OCI-LY3 (cell line): ENCODE results near the gene ZDHHC16.

ENCODE experiments used
- H2AFZ ChIP-seq: fragments of 200-600, 300-600 bp; shearing (Covaris generic); 2 replicates; pipeline ENCODE4 v1.6.0; 2014; ENCODE audit warnings: antibody characterized with exemption, low read depth, low read length
- H3K27ac ChIP-seq: fragments of 200-600, 300-600 bp; sonication (generic); 2 replicates; pipeline ENCODE4 v1.5.1; 2014; ENCODE audit warnings: mild to moderate bottlenecking, low read length, moderate library complexity, mixed read lengths
- H3K27me3 ChIP-seq: fragments of 200-600, 300-600 bp; sonication (generic); 2 replicates; pipeline ENCODE4 v1.6.1; 2014; ENCODE audit warnings: low read depth, low read length, mixed read lengths
- H3K36me3 ChIP-seq: fragments of 200-600, 300-600 bp; sonication (generic); replicated peaks from 2 replicates; pipeline ENCODE3; 2014; ENCODE audit warnings: low read depth, low read length, mixed read lengths
- H3K4me1 ChIP-seq: fragments of 300-600, 200-600 bp; sonication (generic); 2 replicates; pipeline ENCODE4 v1.6.1; 2014; ENCODE audit warnings: low read length, mixed read lengths
- H3K4me2 ChIP-seq: fragments of 200-600, 300-600 bp; sonication (generic); 2 replicates; pipeline ENCODE4 v1.6.1; 2014; ENCODE audit warnings: low read length, mixed read lengths
- H3K4me3 ChIP-seq: fragments of 300-600, 200-600 bp; sonication (generic); 2 replicates; pipeline ENCODE4 v1.5.1; 2014; ENCODE audit warnings: antibody characterized with exemption, mild to moderate bottlenecking, low read length, moderate library complexity
- H3K79me2 ChIP-seq: fragments of 300-600, 200-600 bp; shearing (Covaris generic); 2 replicates; pipeline ENCODE4 v1.6.1; 2014; ENCODE audit warnings: mild to moderate bottlenecking, low read length, mixed read lengths
- H3K9ac ChIP-seq: fragments of 300-600, 200-600 bp; shearing (Covaris generic); 2 replicates; pipeline ENCODE4 v1.6.0; 2014; ENCODE audit warnings: mild to moderate bottlenecking, low read length, moderate library complexity
- H3K9me3 ChIP-seq: fragments of 200-600, 300-600 bp; shearing (Covaris generic); 2 replicates; pipeline ENCODE4 v1.6.1; 2014; ENCODE audit warnings: low read length, mixed read lengths; ENCODE audit not compliant: insufficient read depth
- H4K20me1 ChIP-seq: fragments of 200-600, 300-600 bp; sonication (generic); 2 replicates; pipeline ENCODE4 v1.6.1; 2016; ENCODE audit warnings: low read length, mixed read lengths; ENCODE audit not compliant: insufficient read depth
- EZH2phosphoT487 ChIP-seq: fragments of 200-600 bp; shearing (Covaris generic); IDR thresholded peaks from 2 replicates; pipeline ENCODE4 v1.6.1; 2018; ENCODE audit warnings: antibody characterized with exemption, mixed run types, low read depth
- TF ChIP-seq, protein P1 (sequence below): fragments of 200-600, 300-600 bp; sonication (generic); IDR thresholded peaks from 2 replicates; pipeline ENCODE4 v1.5.1; 2014; ENCODE audit warnings: antibody characterized with exemption, low read length, low read depth

The ZDHHC16 gene

DNA sequence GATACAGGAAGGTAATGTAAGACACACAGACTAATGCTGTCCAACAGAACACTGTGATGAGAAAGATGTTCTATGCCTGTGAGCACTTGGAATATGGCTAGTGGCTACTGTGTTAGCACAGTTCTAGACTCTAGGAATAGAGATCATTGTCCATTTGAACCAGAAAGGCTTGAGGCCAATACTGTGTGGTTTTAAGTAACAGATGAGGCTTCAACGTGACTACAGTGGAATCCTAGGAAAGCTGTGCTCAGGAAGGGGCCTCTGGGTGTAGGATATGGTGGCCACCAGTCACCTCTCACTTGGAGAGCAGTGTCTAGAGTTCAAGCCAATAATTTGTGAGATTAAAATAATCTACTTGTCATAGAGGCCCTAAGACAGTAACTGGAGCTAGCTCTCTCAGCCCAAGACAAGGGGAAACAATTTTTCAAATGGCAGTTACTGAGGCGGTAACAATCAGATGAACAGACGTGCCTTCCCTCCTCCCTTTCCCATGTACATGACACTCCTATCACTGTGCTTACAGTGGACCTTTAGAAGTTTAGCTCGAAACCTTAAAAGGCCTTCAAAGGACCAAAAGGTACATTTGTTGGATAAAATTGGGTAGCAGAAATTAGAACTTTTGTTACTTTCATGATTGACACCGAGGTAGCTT is 10.2 kb downstream of the ZDHHC16 start:
- no peak overlapping the region for H3K9ac ChIP-seq
- H3K4me1 ChIP-seq, result no peaks in the 10 kb centered on the region
- no peaks in the 10 kb centered on the region; the same call in 1 of the 2 replicates for H3K79me2 ChIP-seq
- no peaks in the 10 kb centered on the region for H3K27me3 ChIP-seq
- peaks cover 33% of the 10 kb centered on the region for H3K36me3 ChIP-seq
- H2AFZ ChIP-seq, result no peak overlapping the region
- no peak overlapping the region for H3K4me2 ChIP-seq
- no peaks in the 10 kb centered on the region for H4K20me1 ChIP-seq
- H3K9me3 ChIP-seq, result no peaks in the 10 kb centered on the region
- no peak overlapping the region for H3K4me3 ChIP-seq
- no peak overlapping the region for H3K27ac ChIP-seq
- TF ChIP-seq, protein P1, sequence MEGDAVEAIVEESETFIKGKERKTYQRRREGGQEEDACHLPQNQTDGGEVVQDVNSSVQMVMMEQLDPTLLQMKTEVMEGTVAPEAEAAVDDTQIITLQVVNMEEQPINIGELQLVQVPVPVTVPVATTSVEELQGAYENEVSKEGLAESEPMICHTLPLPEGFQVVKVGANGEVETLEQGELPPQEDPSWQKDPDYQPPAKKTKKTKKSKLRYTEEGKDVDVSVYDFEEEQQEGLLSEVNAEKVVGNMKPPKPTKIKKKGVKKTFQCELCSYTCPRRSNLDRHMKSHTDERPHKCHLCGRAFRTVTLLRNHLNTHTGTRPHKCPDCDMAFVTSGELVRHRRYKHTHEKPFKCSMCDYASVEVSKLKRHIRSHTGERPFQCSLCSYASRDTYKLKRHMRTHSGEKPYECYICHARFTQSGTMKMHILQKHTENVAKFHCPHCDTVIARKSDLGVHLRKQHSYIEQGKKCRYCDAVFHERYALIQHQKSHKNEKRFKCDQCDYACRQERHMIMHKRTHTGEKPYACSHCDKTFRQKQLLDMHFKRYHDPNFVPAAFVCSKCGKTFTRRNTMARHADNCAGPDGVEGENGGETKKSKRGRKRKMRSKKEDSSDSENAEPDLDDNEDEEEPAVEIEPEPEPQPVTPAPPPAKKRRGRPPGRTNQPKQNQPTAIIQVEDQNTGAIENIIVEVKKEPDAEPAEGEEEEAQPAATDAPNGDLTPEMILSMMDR, result no peak
- TF ChIP-seq EZH2phosphoT487, result no peak

DNA sequence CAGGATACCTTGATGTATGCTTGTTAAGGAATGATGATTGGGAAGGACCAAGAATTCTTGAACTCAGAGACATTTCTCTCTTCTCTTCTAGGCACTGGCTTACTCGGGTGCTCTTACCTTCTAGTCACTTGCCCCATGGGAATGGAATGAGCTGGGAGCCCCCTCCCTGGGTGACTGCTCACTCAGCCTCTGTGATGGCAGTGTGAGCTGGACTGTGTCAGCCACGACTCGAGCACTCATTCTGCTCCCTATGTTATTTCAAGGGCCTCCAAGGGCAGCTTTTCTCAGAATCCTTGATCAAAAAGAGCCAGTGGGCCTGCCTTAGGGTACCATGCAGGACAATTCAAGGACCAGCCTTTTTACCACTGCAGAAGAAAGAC is 10.7 kb downstream of the ZDHHC16 start:
- no peaks in the 10 kb centered on the region for H3K9me3 ChIP-seq
- TF ChIP-seq, protein P1, result no peak
- TF ChIP-seq EZH2phosphoT487, result no peak
- no peak overlapping the region for H3K4me3 ChIP-seq
- peaks cover 38% of the 10 kb centered on the region for H3K36me3 ChIP-seq
- H3K9ac ChIP-seq, result no peak overlapping the region
- no peaks in the 10 kb centered on the region; the same call in 1 of the 2 replicates for H3K79me2 ChIP-seq
- H3K4me1 ChIP-seq, result no peaks in the 10 kb centered on the region
- H3K4me2 ChIP-seq, result no peak overlapping the region
- H3K27ac ChIP-seq, result no peak overlapping the region
- no peaks in the 10 kb centered on the region for H3K27me3 ChIP-seq
- H4K20me1 ChIP-seq, result no peaks in the 10 kb centered on the region
- H2AFZ ChIP-seq, result no peak overlapping the region

DNA sequence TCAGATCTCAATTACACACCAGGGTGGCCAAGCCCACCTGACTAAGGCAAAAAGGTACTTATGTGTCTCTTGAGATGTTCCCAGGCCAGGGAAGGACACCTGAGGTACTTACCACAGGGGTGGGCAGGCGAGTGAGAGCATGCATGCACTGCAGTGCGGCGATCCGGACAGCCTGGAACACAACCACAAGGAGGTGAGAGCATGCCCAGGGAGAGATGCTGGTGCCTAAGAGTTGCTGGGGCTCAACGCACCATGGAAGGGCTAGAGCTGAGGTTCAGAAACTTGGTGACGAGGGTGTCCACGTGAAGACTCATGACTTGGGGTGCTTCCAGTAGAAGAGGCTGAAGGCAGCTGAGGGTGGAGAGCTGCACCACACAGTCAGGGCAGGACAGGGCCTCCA is 13.1 kb downstream of the ZDHHC16 start:
- no peaks in the 10 kb centered on the region for H3K9me3 ChIP-seq
- H3K36me3 ChIP-seq, result peaks cover 53% of the 10 kb centered on the region
- no peak overlapping the region for H3K9ac ChIP-seq
- no peak overlapping the region for H3K27ac ChIP-seq
- H3K79me2 ChIP-seq, result no peaks in the 10 kb centered on the region
- no peak for TF ChIP-seq EZH2phosphoT487
- TF ChIP-seq, protein P1, result no peak
- no peak overlapping the region for H3K4me2 ChIP-seq
- H3K4me1 ChIP-seq, result no peaks in the 10 kb centered on the region
- no peak overlapping the region for H2AFZ ChIP-seq
- H3K4me3 ChIP-seq, result no peak overlapping the region
- no peaks in the 10 kb centered on the region for H4K20me1 ChIP-seq
- H3K27me3 ChIP-seq, result no peaks in the 10 kb centered on the region

DNA sequence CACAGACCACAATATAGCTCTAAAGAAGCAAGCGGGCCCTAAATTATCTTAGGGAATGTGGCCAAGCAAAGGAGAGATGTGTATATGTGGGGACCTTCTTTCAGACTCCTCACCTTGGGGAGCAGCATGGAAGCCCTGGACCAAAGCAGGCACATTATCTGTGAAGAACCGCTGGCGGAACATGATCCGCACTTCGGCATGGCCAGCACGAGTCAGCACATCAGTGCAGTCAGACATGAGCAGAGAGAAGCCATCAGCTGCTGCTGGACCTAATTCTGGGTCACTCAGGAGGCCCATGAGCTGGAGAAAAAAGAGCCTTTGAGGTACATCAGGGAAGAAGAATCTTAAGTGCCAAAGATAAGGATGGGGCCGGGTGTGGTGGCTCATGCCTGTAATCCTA is 14.0 kb downstream of the ZDHHC16 start:
- H3K4me3 ChIP-seq, result no peak overlapping the region
- TF ChIP-seq, protein P1, result no peak
- no peak for TF ChIP-seq EZH2phosphoT487
- no peak overlapping the region for H3K9ac ChIP-seq
- no peaks in the 10 kb centered on the region for H3K27me3 ChIP-seq
- H2AFZ ChIP-seq, result no peak overlapping the region
- H3K4me1 ChIP-seq, result no peaks in the 10 kb centered on the region
- no peaks in the 10 kb centered on the region for H4K20me1 ChIP-seq
- no peak overlapping the region for H3K4me2 ChIP-seq
- H3K9me3 ChIP-seq, result no peaks in the 10 kb centered on the region
- no peaks in the 10 kb centered on the region for H3K79me2 ChIP-seq
- no peak overlapping the region for H3K27ac ChIP-seq
- H3K36me3 ChIP-seq, result peaks cover 53% of the 10 kb centered on the region
